GM12878 (cell line): ENCODE measurements around the gene BRD1.

Experiments
- TCF7 ChIP-seq: IDR thresholded peaks from 2 replicates; pipeline ENCODE4 v1.6.1; 2014; ENCODE audit warnings: antibody characterized with exemption, borderline replicate concordance
- TF ChIP-seq, protein P1 (sequence below): fragments of 450-650 bp; IDR thresholded peaks from 2 replicates; pipeline ENCODE4 v1.6.1; 2017; ENCODE audit warnings: mild to moderate bottlenecking
- TF ChIP-seq, protein P2 (sequence below), 3 experiments: IDR thresholded peaks in 2 of 3; conservative IDR thresholded peaks in 1 of 3; 2 replicates each; pipeline ENCODE4 v1.5.1; 2011; ENCODE audit warnings: low read depth in 3 of 3, low read length in 3 of 3, mild to moderate bottlenecking in 3 of 3, control low read depth in 2 of 3, moderate library complexity in 2 of 3, inconsistent platforms in 1 of 3, mixed read lengths in 1 of 3; ENCODE audit not compliant: control insufficient read depth in 2 of 3, insufficient read depth in 1 of 3; ENCODE audit errors: extremely low read depth in 1 of 3

DNA sequence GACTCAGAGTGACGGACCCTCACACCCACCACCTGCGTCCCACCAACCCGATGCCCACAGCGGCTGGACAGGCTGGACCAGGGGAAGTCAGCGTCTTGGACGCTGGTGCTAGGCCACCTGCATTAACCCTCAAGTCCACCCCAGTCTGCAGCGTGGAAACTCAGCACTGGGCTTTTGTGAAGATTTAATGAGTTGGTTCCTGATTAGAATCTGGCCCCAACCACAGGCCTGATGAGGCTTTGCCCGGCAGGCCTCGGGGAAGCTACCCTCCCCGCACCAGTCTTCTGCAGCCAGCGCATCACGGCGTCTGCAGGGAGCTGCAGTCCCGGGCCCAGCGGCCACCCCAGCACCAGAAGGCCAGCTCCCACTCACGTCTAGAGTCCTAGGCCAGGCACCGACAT, 101.0 kb downstream of the BRD1 start:
- TF ChIP-seq, protein P1, sequence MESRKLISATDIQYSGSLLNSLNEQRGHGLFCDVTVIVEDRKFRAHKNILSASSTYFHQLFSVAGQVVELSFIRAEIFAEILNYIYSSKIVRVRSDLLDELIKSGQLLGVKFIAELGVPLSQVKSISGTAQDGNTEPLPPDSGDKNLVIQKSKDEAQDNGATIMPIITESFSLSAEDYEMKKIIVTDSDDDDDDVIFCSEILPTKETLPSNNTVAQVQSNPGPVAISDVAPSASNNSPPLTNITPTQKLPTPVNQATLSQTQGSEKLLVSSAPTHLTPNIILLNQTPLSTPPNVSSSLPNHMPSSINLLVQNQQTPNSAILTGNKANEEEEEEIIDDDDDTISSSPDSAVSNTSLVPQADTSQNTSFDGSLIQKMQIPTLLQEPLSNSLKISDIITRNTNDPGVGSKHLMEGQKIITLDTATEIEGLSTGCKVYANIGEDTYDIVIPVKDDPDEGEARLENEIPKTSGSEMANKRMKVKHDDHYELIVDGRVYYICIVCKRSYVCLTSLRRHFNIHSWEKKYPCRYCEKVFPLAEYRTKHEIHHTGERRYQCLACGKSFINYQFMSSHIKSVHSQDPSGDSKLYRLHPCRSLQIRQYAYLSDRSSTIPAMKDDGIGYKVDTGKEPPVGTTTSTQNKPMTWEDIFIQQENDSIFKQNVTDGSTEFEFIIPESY = no peak
- TF ChIP-seq, protein P2, sequence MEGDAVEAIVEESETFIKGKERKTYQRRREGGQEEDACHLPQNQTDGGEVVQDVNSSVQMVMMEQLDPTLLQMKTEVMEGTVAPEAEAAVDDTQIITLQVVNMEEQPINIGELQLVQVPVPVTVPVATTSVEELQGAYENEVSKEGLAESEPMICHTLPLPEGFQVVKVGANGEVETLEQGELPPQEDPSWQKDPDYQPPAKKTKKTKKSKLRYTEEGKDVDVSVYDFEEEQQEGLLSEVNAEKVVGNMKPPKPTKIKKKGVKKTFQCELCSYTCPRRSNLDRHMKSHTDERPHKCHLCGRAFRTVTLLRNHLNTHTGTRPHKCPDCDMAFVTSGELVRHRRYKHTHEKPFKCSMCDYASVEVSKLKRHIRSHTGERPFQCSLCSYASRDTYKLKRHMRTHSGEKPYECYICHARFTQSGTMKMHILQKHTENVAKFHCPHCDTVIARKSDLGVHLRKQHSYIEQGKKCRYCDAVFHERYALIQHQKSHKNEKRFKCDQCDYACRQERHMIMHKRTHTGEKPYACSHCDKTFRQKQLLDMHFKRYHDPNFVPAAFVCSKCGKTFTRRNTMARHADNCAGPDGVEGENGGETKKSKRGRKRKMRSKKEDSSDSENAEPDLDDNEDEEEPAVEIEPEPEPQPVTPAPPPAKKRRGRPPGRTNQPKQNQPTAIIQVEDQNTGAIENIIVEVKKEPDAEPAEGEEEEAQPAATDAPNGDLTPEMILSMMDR (IDR thresholded peaks at IDR 0.05 in 2 of 3, conservative IDR thresholded peaks at IDR 0.05 in 1 of 3; ENCODE audit: control insufficient read depth in 2 of 3, extremely low read depth in 1 of 3, insufficient read depth in 1 of 3, low read depth in 3 of 3, low read length in 3 of 3) = no peak
- no peak for TF ChIP-seq TCF7
